Astrocyte (in vitro differentiated cells and primary cell): Measurements from ENCODE around the gene LUZP2. TPM values are rescaled to one million over a fixed set of nuclear protein-coding genes. Genes with fewer than 3 reads are reported as not detected.

Experiments used
- DNase-seq: peaks from one replicate; pipeline ENCODE4 v3.0.0-alpha.2; 2010; ENCODE audit warnings: low read depth
- FAIRE-seq: peaks from 2 replicates; lab custom pipeline; 2011; peaks lifted over from hg19 to GRCh38; lab: Jason Lieb, UNC
- H2AFZ ChIP-seq: 2 replicates; pipeline ENCODE4 v1.6.0; 2012; ENCODE audit warnings: low read depth, low read length, inconsistent platforms
- H3K27ac ChIP-seq: 2 replicates; pipeline ENCODE4 v1.5.1; 2011; ENCODE audit warnings: low read depth, low read length, inconsistent platforms
- H3K27me3 ChIP-seq: 2 replicates; pipeline ENCODE4 v1.6.0; 2011; ENCODE audit warnings: low read length, inconsistent platforms; ENCODE audit not compliant: insufficient read depth
- H3K36me3 ChIP-seq: 2 replicates; pipeline ENCODE4 v1.5.1; 2011; ENCODE audit warnings: low read length, inconsistent platforms; ENCODE audit not compliant: insufficient read depth
- H3K4me1 ChIP-seq: 2 replicates; pipeline ENCODE4 v1.5.1; 2011; ENCODE audit warnings: low read length, inconsistent platforms; ENCODE audit not compliant: insufficient read depth
- H3K4me2 ChIP-seq: 2 replicates; pipeline ENCODE4 v1.6.0; 2012; ENCODE audit warnings: low read length, inconsistent platforms
- H3K4me3 ChIP-seq: 2 replicates; pipeline ENCODE4 v1.5.1; 2011; ENCODE audit warnings: low read depth, mild to moderate bottlenecking, low read length, inconsistent platforms; ENCODE audit not compliant: insufficient read depth
- H3K79me2 ChIP-seq: 2 replicates; pipeline ENCODE4 v1.6.0; 2012; ENCODE audit warnings: mild to moderate bottlenecking, low read length, inconsistent platforms; ENCODE audit not compliant: insufficient read depth
- H3K9ac ChIP-seq: 2 replicates; pipeline ENCODE4 v1.6.0; 2012; ENCODE audit warnings: mild to moderate bottlenecking, low read length, inconsistent platforms
- H3K9me3 ChIP-seq: 2 replicates; pipeline ENCODE4 v1.5.1; 2012; ENCODE audit warnings: low read depth, mild to moderate bottlenecking, low read length, inconsistent platforms; ENCODE audit not compliant: insufficient read depth
- H4K20me1 ChIP-seq: 2 replicates; pipeline ENCODE4 v1.6.0; 2012; ENCODE audit warnings: low read length, inconsistent platforms; ENCODE audit not compliant: insufficient read depth
- H3K27ac Mint-ChIP-seq: one replicate; pipeline ENCODE4 v1.8.0; 2021; ENCODE audit warnings: mild to moderate bottlenecking, mixed read lengths; ENCODE audit not compliant: unreplicated experiment
- H3K27me3 Mint-ChIP-seq: one replicate; pipeline ENCODE4 v1.8.0; 2021; ENCODE audit warnings: low read depth, mixed read lengths; ENCODE audit not compliant: unreplicated experiment
- H3K36me3 Mint-ChIP-seq: one replicate; pipeline ENCODE4 v1.8.0; 2021; ENCODE audit warnings: low read depth, mixed read lengths; ENCODE audit not compliant: unreplicated experiment
- H3K4me1 Mint-ChIP-seq: one replicate; pipeline ENCODE4 v1.8.0; 2021; ENCODE audit warnings: low read depth, mixed read lengths; ENCODE audit not compliant: unreplicated experiment
- H3K4me3 Mint-ChIP-seq: one replicate; pipeline ENCODE4 v1.8.0; 2021; ENCODE audit warnings: mild to moderate bottlenecking, moderate library complexity, mixed read lengths; ENCODE audit not compliant: unreplicated experiment
- H3K9me3 Mint-ChIP-seq: one replicate; pipeline ENCODE4 v1.8.0; 2021; ENCODE audit warnings: mild to moderate bottlenecking, mixed read lengths; ENCODE audit not compliant: unreplicated experiment
- EZH2 ChIP-seq: IDR thresholded peaks from 2 replicates; pipeline ENCODE4 v1.6.1; 2012; ENCODE audit warnings: mild to moderate bottlenecking, low read length, inconsistent platforms; ENCODE audit not compliant: insufficient read depth
- total RNA-seq: library from RNA; stranded (reverse); gene quantifications from 2 replicates; pipeline ENCODE4 v1.2.1, GENCODE V29; 2021
- TF ChIP-seq, protein P1 (sequence below): IDR thresholded peaks from 2 replicates; pipeline ENCODE4 v1.5.1; 2011; ENCODE audit warnings: low read depth, mild to moderate bottlenecking, inconsistent platforms, low read length, moderate library complexity; ENCODE audit not compliant: insufficient read depth

The LUZP2 gene
- total RNA-seq, 1 donor from 2014 or later: 2.3 TPM

DNA sequence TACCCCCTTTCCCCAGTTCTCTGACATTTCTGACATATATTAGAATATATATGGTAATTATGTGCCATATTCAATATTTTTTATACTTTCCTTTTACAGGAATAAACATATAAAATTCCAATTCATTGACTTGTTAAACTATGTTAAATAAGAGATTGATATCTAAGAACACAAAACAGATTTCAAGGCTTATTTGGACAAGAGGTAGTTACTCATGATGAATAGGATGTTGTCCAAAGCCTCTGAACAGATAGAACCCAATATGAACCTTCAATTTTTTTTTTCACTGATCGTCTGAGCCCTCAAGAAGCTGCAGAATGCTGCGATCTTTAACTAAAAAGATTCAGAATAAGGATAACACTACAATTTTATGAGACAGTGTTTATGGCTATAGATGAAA is 340.3 kb downstream of the LUZP2 start:
- H3K27ac Mint-ChIP-seq: no peak overlapping the region

GRCh38 chr11:24842308-24842707 is 345.5 kb downstream of the LUZP2 start:
- Histone ChIP-seq H3K79me2 (no peaks in the 10 kb centered on the region), H3K4me2 (no peak overlapping the region), H3K27me3 (no peaks in the 10 kb centered on the region), H4K20me1 (no peaks in the 10 kb centered on the region), H3K36me3 (no peaks in the 10 kb centered on the region), H3K9ac (no peak overlapping the region), H3K27ac (no peak overlapping the region), H3K4me1 (no peaks in the 10 kb centered on the region), H3K9me3 (no peaks in the 10 kb centered on the region), H2AFZ (no peak overlapping the region), H3K4me3 (no peak overlapping the region)
- Mint-ChIP-seq H3K9me3 (peaks cover 1% of the 10 kb centered on the region), H3K27ac (no peak overlapping the region), H3K36me3 (no peaks in the 10 kb centered on the region), H3K4me3 (no peak overlapping the region), H3K27me3 (no peaks in the 10 kb centered on the region), H3K4me1 (no peaks in the 10 kb centered on the region)
- TF ChIP-seq EZH2: no peak
- no peak for DNase-seq
- no peak for FAIRE-seq

More for the DNA sequence above, 340.3 kb downstream of the LUZP2 start:
- Histone ChIP-seq H3K4me2 (no peak overlapping the region), H3K4me1 (no peaks in the 10 kb centered on the region), H4K20me1 (no peaks in the 10 kb centered on the region), H2AFZ (no peak overlapping the region), H3K4me3 (no peak overlapping the region), H3K79me2 (no peaks in the 10 kb centered on the region), H3K9me3 (no peaks in the 10 kb centered on the region), H3K9ac (no peak overlapping the region), H3K27me3 (no peaks in the 10 kb centered on the region), H3K36me3 (no peaks in the 10 kb centered on the region), H3K27ac (no peak overlapping the region)
- DNase-seq (no peak), FAIRE-seq (no peak)
- no peak for TF ChIP-seq EZH2
- TF ChIP-seq, protein P1, sequence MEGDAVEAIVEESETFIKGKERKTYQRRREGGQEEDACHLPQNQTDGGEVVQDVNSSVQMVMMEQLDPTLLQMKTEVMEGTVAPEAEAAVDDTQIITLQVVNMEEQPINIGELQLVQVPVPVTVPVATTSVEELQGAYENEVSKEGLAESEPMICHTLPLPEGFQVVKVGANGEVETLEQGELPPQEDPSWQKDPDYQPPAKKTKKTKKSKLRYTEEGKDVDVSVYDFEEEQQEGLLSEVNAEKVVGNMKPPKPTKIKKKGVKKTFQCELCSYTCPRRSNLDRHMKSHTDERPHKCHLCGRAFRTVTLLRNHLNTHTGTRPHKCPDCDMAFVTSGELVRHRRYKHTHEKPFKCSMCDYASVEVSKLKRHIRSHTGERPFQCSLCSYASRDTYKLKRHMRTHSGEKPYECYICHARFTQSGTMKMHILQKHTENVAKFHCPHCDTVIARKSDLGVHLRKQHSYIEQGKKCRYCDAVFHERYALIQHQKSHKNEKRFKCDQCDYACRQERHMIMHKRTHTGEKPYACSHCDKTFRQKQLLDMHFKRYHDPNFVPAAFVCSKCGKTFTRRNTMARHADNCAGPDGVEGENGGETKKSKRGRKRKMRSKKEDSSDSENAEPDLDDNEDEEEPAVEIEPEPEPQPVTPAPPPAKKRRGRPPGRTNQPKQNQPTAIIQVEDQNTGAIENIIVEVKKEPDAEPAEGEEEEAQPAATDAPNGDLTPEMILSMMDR: no peak
- H3K36me3 Mint-ChIP-seq: no peaks in the 10 kb centered on the region
- no peaks in the 10 kb centered on the region for H3K4me1 Mint-ChIP-seq
- no peaks in the 10 kb centered on the region for H3K9me3 Mint-ChIP-seq
- H3K4me3 Mint-ChIP-seq: no peak overlapping the region
- H3K27me3 Mint-ChIP-seq: no peaks in the 10 kb centered on the region

DNA sequence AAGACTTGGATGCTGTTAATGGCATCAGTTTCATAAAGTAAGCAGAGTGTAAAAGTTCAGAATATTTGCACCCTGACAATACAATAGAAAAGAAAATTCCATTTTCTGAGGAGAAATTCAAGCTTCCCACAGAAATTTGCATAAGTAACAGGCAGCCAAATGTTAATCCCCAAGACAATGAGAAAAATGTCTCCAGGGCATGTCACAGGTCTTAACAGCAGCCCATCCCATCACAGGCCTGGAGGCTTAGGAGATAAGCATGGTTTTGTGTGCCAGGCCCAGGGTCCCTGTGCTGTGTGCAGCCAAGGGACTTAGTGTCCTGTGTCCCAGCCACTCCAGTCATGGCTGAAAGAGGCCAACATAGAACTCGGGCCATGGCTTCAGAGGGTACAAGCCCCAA is 347.6 kb downstream of the LUZP2 start:
- no peaks in the 10 kb centered on the region for H3K79me2 ChIP-seq
- H3K9me3 ChIP-seq: no peaks in the 10 kb centered on the region
- H4K20me1 ChIP-seq: no peaks in the 10 kb centered on the region
- no peak overlapping the region for H3K4me3 ChIP-seq
- no peak overlapping the region for H3K27ac ChIP-seq
- H3K27me3 ChIP-seq: no peaks in the 10 kb centered on the region
- H3K9ac ChIP-seq: no peak overlapping the region
- no peaks in the 10 kb centered on the region for H3K4me1 ChIP-seq
- DNase-seq (no peak), FAIRE-seq (no peak)
- TF ChIP-seq EZH2: no peak
- TF ChIP-seq, protein P1: no peak
- Mint-ChIP-seq H3K4me1 (no peaks in the 10 kb centered on the region), H3K9me3 (peaks cover 1% of the 10 kb centered on the region), H3K36me3 (no peaks in the 10 kb centered on the region), H3K4me3 (no peak overlapping the region), H3K27me3 (no peaks in the 10 kb centered on the region), H3K27ac (no peak overlapping the region)
- H3K4me2 ChIP-seq: no peak overlapping the region
- H2AFZ ChIP-seq: no peak overlapping the region
- no peaks in the 10 kb centered on the region for H3K36me3 ChIP-seq
